Mammary epithelial cell (primary cell): ENCODE results near the gene MMAB.

Experiments
- EZH2 ChIP-seq: IDR thresholded peaks from 2 replicates; pipeline ENCODE4 v1.6.1; 2012; ENCODE audit warnings: low read length, inconsistent platforms, borderline replicate concordance
- TF ChIP-seq, protein P1 (sequence below), 2 donors: IDR thresholded peaks in 1 of 2; conservative IDR thresholded peaks in 1 of 2; 2 replicates each; pipeline ENCODE4 v1.5.1; 2011 to 2012; ENCODE audit warnings: inconsistent platforms in 2 of 2, low read length in 2 of 2, mild to moderate bottlenecking in 2 of 2, control low read depth in 1 of 2, low read depth in 1 of 2; ENCODE audit not compliant: insufficient read depth in 1 of 2; ENCODE audit errors: extremely low read depth in 1 of 2

GRCh38 chr12:109592195-109592904 lies 19.0 kb upstream of the MMAB start:
- TF ChIP-seq, protein P1, sequence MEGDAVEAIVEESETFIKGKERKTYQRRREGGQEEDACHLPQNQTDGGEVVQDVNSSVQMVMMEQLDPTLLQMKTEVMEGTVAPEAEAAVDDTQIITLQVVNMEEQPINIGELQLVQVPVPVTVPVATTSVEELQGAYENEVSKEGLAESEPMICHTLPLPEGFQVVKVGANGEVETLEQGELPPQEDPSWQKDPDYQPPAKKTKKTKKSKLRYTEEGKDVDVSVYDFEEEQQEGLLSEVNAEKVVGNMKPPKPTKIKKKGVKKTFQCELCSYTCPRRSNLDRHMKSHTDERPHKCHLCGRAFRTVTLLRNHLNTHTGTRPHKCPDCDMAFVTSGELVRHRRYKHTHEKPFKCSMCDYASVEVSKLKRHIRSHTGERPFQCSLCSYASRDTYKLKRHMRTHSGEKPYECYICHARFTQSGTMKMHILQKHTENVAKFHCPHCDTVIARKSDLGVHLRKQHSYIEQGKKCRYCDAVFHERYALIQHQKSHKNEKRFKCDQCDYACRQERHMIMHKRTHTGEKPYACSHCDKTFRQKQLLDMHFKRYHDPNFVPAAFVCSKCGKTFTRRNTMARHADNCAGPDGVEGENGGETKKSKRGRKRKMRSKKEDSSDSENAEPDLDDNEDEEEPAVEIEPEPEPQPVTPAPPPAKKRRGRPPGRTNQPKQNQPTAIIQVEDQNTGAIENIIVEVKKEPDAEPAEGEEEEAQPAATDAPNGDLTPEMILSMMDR (conservative IDR thresholded peaks at IDR 0.05 in 1 of 2, IDR thresholded peaks at IDR 0.05 in 1 of 2; ENCODE audit: extremely low read depth in 1 of 2, insufficient read depth in 1 of 2, low read depth in 1 of 2, low read length in 2 of 2) = no peak
- no peak for TF ChIP-seq EZH2
